ENCODE data around the gene HPN.
"Not testable (repeated sequence)": the region's sequence is repeated elsewhere in the genome, so short reads cannot be mapped to it uniquely, and the experiment has no call there.

Gene HPN

DNA sequence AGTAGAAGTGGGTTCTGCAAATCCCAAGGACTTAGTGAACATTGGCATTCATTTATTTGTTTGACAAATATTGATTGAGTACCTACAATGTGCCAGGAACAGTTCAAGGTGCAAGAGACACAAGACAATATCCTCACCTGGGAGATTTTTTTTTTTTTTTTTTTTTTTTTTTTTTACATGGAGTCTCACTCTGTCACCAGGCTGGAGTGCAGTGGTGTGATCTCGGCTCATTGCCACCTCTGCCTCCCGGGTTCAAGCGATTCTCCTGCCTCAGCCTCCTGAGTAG is 13.0 kb upstream of the HPN start:
- not testable (repeated sequence) for DNase-seq

GRCh38 chr19:35029275-35029736 is 12.2 kb upstream of the HPN start:
- not testable (repeated sequence) for DNase-seq

- peak; percentile 25 for DNase-seq
Observed at GRCh38 chr19:35029737-35030256, 11.7 kb upstream of the HPN start.

- peak; percentile 81 for DNase-seq
Observed at GRCh38 chr19:35030257-35031071, 11.1 kb upstream of the HPN start, which contains the start of gene SCN1B. SCN1B (plus strand) TSS chr19:35030470; CDS start chr19:35030821, 351 bp downstream.

GRCh38 chr19:35031072-35031881 is 10.2 kb upstream of the HPN start:
- DNase-seq, result peak; percentile 72

GRCh38 chr19:35032356-35032865 is 9.1 kb upstream of the HPN start:
- no peak for DNase-seq

DNA sequence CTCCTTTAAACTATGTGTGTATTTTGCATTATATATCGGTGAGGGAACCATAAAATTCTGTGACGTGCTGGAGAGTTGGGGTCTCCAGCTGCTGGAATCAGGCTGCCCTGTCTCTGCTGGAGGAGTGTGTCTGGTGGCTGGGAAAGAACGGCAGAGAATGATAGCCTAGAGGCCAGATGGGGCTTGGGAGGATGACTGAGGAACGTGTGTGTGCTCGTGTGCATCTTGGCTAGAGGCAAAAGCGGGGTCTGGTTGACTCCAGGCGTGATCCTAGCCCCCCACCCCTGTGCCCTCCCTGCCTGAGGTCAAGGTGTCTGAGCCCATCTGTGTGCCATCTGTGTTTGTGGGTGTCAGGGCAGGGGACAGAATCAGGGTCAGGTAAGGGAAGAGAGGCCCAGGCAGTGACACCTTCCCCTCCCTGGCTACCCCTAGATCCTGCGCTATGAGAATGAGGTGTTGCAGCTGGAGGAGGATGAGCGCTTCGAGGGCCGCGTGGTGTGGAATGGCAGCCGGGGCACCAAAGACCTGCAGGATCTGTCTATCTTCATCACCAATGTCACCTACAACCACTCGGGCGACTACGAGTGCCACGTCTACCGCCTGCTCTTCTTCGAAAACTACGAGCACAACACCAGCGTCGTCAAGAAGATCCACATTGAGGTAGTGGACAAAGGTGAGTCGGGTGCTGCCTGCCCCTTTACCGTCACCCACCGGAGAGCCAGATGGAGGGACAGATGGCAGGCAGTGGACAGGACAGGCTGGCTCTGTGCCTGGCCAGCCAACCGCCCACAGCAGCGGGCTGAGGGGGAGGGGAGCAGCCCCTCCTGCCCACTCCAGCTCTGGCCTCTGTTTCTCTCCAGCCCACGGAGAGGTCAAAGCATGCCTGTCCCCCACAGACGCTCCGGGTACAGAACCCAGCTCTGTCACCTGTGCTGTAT is 8.2 kb upstream of the HPN start:
- DNase-seq, result no peak

- DNase-seq, result no peak
Observed at GRCh38 chr19:35034005-35034502, 7.5 kb upstream of the HPN start.

GRCh38 chr19:35034588-35035382 is 6.7 kb upstream of the HPN start:
- no peak for DNase-seq

DNA sequence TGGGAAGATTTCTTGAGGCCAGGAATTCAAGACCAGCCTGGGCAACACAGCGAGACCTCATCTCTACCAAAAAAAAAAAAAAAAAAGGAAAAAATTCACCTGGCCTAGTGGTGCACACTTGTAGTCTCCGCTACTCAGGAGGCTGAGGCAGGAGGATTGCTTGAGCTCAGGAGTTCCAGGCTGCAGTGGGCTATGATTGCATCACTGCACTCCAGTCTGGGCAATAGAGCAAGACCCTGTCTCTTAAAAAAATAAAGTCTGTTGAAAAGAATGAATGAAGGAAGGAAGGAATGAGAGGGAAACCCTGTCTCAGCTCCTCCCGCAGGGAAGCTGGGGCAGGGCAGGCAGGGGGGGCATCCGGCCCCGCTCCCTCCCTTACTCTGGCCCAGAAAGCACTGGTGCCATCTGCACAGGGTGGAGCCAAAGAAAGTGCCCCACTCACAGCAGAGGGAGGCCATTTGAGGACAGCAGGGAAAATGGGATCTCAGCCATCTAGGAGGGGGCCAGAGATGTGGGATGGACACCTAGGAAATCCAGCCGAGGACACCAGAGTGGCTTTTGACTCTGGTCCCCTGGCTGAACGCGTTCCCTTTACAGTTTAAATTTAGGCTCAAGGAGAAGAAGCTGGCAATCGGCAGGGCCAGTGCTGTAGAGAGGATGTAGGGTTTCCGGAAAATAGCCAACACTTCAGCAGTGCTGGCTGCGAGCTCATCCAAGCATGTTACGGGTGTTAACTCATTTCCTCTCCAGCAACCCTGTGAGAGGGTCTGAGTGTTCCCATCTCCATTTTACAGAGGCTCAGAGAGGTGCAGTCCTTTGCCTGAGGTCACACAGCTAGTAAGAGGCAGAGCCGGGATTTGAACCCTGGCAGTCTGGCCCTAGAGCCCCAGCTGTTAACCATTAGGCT is 3.6 kb upstream of the HPN start:
- peak; percentile 49 for DNase-seq

DNA sequence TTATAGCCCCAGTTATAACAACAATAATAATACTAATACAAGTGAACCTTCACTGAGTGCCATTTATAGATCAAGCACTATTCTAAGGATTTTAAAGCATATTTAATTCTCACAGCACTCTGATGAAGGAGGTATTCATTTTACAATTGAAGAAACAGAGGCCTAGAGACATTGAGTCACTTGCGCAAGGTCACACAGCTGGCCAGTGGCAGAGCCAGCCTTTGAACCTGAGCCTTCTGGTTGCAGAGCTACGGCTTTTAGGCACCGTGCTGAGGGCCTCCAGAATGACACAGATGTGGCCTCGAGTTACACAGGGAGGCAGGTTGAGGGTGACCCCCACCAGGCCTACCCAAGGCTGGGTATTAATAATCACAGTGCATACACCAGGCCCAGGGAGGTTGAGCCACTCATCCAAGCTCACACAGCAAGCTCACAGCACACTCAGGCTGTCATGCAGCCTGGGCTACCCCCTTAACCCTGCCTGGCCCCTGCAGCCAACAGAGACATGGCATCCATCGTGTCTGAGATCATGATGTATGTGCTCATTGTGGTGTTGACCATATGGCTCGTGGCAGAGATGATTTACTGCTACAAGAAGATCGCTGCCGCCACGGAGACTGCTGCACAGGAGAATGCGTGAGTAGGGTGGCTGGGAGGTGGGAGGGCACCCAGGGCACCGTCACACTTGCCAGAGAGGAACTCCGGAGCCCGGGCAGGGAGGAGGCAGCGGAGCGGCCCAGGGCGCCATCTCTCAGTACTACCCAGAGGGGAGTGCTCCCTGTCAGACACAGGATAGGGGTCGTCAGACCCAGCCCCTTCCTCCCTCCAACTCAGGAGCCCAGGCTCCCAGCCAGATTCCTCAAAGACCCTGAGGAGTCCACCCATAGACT is 2.7 kb upstream of the HPN start:
- DNase-seq, result peak; percentile 69

DNA sequence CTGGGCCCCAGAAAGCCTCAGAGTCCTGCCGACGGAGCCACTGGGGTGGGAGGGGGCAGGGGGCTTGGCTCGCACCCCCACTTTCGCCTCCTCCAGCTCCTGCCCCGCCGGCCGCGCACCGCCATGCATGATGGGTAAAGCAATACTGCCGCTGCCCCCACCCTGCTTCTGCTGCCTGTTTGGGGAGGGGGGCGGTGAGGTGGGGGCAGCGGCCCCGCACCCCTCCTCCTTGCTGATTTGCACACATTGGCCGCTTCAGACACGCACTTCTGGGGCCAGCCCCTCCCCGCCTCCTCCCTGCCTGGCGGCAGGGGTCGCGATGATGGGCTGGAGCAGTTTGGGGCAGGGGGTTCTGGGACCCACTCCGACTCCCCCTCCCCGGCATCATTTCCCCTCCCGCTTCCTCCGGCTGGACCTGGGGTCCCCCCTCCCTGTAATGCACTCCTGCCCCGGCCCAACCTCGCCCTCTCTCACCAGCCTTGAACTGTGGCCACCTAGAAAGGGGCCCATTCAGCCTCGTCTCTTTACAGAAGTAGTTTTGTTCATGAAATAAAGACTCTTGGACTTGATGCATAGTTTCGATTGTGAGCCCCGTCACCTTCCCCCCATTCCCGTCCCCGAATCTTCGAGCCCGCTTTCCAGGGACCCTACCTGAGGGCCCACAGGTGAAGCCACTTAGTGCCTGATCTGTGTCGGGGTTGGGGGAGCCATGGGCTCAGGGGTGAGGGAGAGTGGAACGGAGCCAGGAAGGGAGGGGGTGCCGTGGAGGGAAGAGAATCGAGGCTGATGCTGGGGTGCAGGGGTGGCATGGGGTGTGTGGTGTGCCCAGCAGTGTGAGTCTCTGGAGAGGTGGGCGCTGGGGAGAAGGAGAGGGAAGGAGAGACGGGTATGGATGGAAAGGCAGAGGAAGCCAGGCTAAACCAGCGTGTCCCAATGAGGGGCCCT is 1.4 kb upstream of the HPN start:
- no peak for DNase-seq

- DNase-seq, result no peak
Observed at GRCh38 chr19:35040826-35041547, 534 bp upstream of the HPN start.

DNA sequence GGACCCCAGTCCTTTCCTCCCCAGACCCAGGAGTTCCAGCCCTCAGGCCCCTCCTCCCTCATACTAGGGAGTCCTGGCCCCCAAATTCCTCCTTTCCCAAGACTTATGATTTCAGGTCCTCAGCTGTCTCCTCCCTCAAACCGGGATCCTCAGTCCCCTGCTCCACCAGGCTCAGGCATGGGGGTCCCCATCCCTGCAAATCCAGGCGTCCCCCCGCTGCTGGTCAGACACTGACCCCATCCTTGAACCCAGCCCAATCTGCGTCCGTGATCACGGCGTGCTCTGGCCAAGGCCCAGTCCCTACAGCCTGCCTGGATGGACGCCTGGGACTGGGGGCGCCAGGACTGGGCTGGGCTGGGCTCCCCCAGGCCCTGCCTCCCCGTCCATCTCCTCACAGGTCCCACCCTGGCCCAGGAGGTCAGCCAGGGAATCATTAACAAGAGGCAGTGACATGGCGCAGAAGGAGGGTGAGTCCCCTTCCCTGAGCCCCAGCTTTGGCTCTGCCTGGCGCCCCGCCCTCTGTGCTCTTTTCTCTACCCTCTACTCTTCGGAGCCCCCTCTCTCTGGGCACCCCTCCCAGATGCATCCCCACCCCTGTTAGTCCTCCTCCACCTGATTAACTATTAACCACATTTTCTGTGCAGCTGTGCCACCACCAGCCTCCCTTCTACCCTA is 672 bp downstream of the HPN start:
- DNase-seq, result no peak

- no peak for DNase-seq
Observed at GRCh38 chr19:35042954-35043604, 1.6 kb downstream of the HPN start.

GRCh38 chr19:35043906-35044305 is 2.4 kb downstream of the HPN start:
- no peak for DNase-seq

Measured in NCI-H69 (cell line).